HG02642 (cell line): ENCODE results near the gene FOXP1.

ENCODE experiments used
- ATAC-seq: cut with Tn5 transposase; IDR thresholded peaks from one replicate; pipeline ENCODE4 v1.9.1; 2021; ENCODE audit warnings: mild to moderate bottlenecking; ENCODE audit not compliant: unreplicated experiment, poor library complexity

The FOXP1 gene

DNA sequence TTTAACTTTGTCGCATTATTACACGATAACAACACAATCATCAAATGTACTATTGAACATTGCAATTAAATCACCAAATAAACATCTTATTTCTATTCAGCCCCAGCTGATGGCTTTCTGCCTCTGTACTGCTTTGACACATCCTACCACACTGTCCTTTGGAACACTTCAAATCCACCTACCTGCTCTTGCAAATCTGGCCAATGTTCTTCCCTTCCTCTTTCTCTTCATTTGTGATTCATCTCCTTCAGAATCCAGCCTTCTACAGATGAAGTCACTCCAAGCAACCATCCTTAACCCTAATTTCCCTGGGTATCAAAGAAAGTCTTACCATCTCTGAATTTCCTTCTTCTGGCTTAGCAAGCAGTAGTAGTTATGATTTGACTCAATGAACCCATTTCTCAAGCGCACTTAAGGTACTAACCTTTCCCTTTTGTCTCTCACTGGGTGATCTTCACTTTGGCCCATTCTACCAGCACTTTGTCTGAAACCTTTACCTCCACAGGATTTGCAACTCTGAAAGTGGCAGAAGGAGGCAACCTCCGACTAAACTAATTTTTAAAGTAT, 502.9 kb downstream of the FOXP1 start:
- ATAC-seq, result no peak

DNA sequence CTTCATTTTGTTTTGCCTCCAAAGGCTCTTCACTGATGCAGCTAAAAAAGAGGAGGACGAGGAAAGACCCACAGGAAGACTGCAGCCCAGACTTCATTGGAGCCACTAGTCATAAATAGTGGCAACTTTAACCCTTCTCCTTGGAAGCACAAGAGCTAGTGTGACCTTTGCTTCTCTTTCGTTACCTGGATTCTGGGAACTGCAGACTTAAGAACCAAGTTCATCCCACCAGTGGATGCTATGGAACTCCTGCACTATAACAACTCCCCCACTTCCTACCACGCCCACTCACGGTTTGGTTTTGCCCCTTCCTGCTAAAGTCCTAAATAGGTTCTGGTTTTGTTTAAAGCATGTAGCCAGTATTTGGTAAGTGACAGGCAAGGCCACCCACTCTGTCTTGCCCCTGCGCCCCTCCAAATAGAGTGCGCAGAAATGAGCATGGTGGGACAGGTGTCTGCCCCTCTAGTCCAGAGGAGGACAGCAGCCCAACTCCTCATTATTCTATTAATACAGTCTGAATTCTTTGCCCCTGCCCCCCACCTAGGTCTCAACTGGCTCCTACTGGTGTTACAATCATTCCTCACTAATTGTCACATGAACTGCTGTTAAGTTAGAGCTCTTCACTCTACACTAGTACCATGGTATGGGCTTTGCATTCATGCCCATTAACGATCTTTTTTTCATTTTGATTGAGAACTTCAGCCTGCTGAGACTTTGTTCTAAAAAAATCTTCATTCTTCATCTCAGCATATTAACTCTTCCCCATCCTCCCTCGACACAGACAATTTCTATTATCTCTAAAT, 504.6 kb downstream of the FOXP1 start:
- ATAC-seq, result no peak

DNA sequence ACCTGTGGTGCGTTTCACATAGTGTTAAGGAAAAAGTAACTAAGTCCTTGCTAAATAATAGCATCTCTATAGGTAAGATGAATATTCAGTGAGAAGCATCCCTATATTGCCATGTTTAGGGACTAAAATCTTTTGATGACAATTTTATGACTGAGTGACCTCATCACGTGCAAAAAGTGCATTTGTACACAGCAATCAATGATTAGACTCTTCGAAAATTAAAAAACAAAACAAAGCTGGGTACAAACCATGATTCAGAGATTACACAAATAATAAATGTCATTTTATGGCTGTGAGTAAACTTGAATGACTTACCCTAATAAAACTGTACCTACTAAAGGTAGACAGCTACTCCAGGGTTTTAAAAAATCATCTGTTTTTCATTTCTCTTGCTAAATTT, 505.3 kb downstream of the FOXP1 start:
- no peak for ATAC-seq

DNA sequence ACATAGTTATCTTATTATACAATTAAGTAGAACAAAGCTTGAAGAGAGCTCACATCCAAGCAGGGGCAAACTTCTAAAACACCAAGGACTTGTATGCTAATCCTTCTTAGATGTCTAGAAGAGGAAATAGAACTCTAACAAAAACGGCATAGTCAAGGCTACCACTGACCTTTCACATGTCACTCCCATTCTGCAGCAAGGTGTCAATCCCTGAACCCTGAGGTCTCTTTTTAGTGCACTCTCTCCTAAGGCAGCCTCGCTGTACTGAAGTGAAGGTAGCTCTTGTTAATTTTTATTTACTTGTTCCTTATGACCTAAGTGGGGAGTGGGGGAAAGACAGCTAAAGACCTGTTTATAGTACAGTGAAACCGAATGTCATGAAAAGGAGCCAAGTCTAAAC, 506.5 kb downstream of the FOXP1 start:
- ATAC-seq, result no peak

DNA sequence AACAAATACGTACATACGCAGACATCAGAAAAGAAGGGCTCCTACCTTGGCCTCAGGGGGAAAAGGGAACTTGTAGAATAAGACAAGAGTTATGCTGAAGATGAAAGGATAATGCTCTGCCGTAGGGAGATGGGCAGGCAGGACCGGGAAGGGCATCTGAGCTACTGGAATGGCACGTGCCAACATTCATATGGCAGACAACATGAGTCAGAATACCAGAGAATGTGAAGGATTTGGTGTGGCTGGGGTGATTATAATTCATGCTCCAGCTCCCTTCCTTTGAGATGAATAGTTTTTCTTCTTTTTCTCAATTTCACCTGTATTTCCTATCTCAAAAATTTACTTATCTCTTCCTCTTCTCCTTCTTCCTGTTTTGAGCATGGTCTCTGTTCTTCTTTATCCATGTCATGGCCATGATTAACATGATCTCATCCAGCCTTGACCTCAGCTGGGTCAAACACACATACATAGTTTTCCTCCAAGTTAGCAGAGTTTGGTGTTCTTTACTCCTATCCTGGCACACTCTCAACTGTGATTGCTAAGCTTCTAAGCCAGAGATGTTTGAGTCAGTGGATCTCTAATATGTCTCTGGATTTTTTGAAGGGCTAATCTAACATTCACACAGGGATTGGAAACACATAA, 507.0 kb downstream of the FOXP1 start:
- no peak for ATAC-seq

DNA sequence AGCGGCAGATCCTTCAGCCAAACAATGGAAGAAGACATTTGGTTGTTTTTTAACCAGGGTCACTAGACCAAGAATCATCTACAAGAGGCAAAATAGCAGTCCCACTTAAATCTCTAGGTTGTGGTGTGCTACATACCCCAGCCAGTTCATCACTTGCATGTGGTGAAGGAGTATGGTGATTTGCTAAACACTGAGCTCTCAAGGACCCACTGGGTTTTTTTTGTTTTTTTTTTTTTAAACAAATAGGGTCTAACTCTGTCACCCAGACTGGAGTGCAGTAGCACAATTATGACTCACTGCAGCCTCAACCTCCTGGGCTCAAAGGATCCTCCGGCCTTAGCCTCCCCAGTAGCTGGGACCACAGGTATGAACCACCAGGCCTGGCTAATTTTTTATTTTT, 508.0 kb downstream of the FOXP1 start:
- ATAC-seq, result no peak

DNA sequence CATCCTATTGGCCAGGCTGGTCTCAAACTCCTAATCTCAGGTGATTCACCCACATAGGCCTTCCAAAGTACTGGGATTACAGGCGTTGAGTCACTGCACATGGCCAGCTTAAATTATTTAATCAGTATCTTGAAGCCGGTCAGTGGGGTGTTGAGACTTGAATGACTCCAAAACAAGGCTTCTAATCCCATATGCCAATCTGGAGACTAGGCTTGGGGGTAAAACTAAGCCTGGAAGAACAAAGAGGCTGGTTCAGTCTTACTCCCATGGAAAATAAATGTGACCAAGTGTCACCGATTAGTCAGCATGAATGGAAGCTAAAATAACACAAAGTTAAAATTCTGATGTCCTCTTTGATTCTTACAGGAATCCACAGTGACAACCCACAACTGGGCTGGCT, 509.1 kb downstream of the FOXP1 start:
- ATAC-seq, result no peak

DNA sequence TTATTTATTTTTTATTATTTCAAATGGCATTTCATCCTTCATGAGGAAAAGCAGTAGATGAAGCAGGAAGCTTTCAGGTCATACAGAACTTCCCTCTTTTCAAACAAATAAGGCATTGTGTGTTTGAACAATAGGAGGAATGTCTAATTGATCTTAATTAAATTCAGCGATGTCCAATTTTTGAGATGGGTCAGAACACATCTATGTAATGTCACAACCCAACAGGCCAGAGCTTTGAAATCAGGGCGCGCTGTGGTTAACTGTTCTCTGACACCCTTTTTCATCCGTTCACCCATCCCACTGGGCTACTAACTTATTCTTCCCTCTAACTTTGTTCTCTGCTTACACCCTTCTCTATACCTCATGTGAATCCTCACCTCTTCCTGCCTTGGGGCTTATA, 510.5 kb downstream of the FOXP1 start:
- ATAC-seq, result no peak

DNA sequence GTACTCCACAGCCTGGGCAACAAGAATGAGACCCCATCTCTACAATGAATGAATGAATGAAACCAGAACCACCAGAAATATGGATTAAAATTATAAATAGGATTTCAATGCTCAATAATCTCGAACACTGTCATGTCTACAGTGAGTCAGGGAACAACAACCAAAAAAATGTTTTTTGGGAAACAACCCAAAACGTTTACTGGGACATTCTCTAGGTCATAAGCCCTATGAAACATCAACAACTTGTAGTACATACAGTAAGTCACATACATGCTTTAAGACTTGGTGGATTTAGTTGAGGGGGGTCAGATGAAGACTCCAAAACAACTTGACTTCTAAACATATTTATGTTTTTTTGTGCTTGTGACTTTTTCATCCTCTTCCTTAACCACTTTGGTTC, 511.2 kb downstream of the FOXP1 start:
- no peak for ATAC-seq

DNA sequence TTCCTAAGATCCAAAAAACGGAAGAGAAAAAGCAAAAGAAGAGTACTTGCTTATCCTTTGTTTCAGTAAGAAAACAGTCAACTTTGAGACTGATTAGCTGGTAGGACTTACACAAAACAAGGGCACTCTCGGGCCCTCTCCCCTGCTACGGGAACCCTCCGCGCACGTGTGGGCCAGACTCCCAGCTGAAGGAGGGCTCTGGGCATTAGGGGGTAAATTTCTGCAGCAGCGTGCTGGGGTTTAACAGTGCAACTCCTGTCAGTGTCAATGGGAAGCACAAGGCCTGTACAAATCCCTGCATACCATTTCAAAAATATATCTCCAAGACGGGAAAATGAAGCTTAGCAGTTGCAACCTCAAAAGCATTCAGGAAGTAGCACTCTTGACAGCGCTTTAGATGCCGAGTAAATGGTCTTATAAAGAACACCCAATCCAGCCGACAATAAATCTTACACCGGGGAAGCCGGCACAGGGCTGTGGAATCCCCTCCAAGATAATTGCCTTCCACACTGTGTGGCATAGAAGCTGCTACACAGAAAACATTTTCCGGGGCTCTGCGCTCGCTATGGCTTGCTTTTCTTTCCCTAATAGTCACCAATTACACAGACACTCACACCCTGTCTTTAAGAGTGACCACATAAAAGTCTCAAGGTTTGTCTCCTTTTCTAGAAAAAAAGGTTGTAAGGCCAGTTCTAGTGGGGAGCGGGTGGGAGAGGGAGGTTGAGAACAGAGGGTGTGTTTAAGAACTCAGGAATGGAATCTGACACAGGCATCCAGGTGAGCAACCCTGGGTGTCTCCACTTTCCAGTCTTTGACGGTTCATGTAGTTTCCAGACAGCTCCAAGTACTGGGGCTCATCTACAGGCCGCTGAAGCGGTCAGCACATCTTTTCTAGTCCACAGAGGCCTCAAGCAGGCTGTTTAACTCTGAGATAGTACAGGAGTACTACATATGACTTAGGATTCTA, 512.7 kb downstream of the FOXP1 start:
- ATAC-seq, result no peak

DNA sequence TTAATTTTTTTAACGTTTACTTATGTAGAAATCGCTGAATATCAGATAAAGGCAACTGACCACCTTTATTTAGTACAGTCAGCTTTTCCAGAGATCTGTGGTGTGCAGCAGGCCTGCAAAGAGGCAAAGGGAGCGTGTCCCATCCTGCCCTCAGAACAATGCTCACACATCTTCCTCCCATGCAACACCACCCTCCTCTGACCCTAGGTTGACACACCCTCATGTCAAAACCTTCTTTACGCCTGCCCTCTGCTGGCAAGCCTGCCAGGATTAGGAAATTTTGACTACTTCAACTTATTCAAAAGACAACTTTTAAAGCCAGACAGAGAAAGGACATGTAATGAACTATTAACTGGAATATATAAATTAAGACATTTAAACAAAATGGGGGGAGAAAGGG, 513.7 kb downstream of the FOXP1 start:
- no peak for ATAC-seq

DNA sequence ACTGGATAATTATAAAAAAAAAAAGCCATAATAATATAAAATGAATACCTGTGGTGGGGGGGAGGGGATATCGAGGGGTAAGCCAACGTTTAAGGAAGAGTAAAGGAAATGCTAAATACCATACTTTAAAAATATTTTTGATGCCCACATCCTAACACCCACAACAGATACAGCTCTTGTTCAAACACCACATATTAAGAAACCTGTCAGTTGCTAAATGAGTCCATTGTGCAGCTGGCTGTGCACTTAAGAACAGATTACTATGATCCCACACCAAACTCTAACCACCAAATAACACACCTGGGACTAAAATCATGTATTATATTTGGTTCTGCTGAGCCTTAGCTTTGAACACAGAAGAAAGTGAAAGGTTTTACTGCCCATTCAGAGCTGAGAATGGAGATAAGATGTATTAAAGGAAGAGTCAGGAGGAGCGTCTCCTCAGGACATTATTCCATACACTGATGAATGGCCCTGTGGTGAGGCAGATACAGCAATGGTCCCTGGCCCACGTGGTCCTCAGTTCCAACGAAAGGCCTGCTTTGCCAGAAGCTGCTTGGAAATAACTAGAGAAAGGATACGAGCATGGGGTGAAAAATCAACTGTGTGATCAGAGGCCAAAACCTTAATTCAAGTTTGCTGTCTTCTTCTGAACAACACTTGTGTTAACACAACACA, 515.4 kb downstream of the FOXP1 start:
- ATAC-seq, result no peak

DNA sequence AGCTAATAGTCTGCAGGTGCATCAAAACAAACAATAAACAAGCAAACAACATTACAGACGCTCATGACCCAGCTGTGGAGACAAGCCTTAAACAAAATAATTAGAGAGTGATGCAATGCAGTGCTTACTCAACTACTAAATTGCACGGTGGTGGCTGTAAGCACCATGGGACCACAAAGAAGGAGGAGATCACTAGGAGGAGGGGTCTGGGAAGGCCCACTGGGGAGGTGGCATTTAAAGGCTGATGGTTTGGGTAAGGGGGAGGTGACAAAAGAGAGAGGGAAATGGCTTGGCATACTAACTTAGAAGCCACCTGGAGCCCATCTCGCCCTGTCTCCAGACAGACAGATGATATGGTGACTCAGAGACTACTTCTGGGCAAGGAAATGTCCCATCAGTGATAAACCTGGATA, 516.7 kb downstream of the FOXP1 start:
- ATAC-seq, result no peak

DNA sequence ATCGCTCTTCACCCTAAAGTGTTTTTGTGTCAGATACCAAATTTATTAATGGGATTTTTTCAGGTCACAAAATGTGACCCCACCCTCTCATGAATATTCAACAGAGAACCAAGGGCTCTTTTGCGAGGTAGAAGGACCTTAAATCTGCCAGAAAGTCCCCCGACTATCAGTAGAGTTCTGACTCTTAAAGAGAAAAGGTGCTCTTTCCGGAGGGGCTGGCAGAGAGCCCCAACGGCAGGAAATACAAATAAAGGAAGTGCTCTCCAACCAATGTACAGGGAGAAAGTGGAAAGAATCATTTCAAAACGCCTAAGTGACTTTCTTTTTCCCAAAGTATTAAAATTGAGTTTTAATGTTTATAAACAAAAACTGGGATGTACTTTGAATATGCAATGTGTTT, 517.2 kb downstream of the FOXP1 start:
- no peak for ATAC-seq

DNA sequence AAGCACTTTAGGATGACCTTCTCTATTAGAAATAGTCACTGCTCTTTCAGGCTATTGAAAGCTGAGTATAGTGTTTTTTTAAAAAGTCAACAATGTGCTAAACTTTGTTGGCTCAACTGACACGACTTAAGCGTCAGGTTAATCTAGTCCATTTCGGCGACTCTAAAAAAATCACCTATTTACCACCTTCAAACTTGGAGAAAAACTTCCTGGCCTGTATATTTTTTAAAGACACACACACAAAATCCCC, 517.8 kb downstream of the FOXP1 start:
- no peak for ATAC-seq

DNA sequence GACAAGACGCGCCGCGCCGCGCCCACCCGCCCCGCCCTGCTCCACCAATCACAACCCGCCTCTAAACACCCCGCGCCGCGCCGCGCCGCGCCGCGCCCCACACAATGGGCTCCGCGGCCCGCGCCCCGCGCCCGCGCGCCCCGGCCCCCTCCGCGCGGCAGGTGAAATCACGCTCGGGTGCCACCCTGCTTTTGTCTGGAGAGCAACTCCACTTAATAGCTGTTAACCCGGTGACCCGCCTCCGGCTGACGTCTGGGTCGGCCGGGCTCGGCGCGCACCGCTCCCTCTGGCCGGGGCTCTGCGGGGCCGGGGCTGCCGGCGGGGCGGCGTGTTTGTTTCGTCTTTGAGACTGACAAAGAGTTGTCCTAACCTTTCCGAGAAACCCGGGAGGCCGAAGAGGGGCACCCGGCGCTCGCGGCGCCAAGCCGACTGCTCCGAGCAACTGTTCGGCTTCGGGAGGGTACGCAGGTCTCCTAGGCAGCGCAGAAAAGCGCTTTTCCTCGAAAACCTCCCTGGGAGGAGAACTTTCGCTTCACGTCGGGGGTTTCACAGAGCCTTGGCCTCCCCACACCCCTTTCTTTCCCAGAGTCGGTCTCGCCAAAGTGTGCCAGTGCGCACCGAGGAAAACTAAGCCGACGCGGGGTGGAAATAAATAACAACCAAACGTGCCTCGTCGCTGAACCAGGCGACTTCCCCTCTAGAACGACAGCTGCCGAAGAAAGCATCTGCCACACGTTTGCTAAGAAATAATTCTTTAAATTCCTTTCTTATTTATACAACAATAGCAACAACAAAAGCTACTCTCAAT, 518.4 kb downstream of the FOXP1 start:
- peak; percentile 39 for ATAC-seq

DNA sequence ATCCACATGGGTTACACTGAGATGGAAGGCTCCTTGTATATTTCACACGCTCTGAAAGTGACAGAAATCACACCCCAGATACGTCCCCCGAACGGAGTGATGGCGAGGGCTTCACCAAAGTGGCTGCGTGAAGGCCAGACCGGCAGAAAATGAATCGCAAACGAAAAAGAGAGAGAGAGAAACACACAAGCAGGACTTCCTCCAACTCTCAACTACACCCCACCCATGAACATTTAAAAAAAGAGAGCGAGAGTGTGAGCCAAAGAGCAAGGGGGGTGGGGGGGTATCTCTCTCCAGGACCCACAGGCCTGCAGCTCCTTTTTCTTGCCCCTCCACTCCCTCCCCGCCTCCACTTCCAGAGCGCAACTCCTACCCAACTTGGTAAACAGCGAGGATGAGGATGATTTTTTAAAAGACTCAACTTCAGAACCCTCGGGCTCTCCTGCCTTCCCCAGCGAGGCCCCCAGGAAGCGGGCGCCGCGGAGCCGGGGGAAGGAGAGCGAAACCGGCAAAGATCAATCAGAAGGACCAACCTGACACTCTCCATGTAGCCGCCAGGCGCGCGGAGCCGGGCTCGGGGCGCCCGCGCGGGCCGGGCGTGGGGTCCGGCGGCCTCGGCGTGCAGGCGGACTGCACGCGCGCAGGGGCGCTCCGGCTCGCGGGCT, 519.1 kb downstream of the FOXP1 start:
- peak; percentile 36 for ATAC-seq

DNA sequence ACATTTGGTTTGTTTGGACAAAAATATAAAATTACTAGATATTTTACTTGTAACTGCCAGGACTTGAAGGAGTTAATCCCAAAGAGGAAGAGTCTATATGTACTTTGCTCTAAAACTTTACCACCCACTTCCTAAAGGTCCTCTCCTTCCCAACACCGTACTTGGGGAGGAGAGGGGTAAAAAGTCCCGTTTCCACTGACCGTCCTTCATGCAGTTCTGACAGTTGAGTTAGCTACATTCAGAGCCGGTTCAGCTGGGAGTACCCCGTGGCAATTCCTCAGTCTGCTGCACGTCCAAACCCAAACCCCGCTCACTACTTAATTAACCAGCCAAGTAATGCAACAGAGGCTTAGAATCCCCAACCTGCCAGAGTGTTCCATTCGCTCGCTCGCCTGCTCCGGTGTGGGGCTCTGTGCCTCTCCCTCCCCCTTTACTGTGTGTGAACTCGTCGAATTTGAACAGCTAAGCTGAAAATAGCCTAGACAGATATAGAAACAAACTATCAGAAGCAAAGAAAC, 519.7 kb downstream of the FOXP1 start:
- peak; percentile 46 for ATAC-seq
